K562 (cell line): ENCODE results near the gene C16orf86. TPM values are rescaled to one million over a fixed set of nuclear protein-coding genes. Genes with fewer than 3 reads are reported as not detected.

Experiments used
- CCNT2 ChIP-seq: IDR thresholded peaks from 2 replicates; pipeline ENCODE4 v1.6.1; 2011; ENCODE audit warnings: borderline replicate concordance, low read depth, mild to moderate bottlenecking, moderate library complexity, mixed read lengths, low read length; ENCODE audit not compliant: insufficient read length; ENCODE audit errors: extremely low read depth
- COPS2 ChIP-seq: fragments of 450-650 bp; conservative IDR thresholded peaks from 2 replicates; pipeline ENCODE4 v1.6.1; 2016; ENCODE audit warnings: mild to moderate bottlenecking, moderate library complexity
- ETS1 ChIP-seq: conservative IDR thresholded peaks from 2 replicates; pipeline ENCODE4 v1.6.1; 2011; ENCODE audit warnings: low read depth, mild to moderate bottlenecking, low read length; ENCODE audit not compliant: control insufficient read depth
- ETS2 ChIP-seq: IDR thresholded peaks from 2 replicates; pipeline ENCODE4 v1.6.1; 2016; ENCODE audit warnings: borderline replicate concordance, missing genetic modification characterization, mild to moderate bottlenecking, moderate library complexity, missing compliant biosample characterization; ENCODE audit not compliant: poor library complexity, severe bottlenecking
- GABPB1 ChIP-seq: sonication (generic); formaldehyde crosslinking; IDR thresholded peaks from 2 replicates; pipeline ENCODE4 v1.8.0; 2022; ENCODE audit warnings: mild to moderate bottlenecking, missing genetic modification reagents
- HNRNPUL1 ChIP-seq: fragments of 200-400 bp; formaldehyde crosslinking; IDR thresholded peaks from 2 replicates; pipeline ENCODE4 v1.6.1; 2017; ENCODE audit warnings: low read length
- KLF16 ChIP-seq: IDR thresholded peaks from 2 replicates; pipeline ENCODE4 v1.6.1; 2016; ENCODE audit warnings: antibody characterized with exemption
- POLR2G ChIP-seq: fragments of 200-400 bp; formaldehyde crosslinking; IDR thresholded peaks from 2 replicates; pipeline ENCODE4 v1.6.1; 2017; ENCODE audit warnings: low read depth, mild to moderate bottlenecking, antibody characterized with exemption, low read length, moderate library complexity
- RBBP5 ChIP-seq: fragments of 200-600 bp; sonication (generic); IDR thresholded peaks from 2 replicates; pipeline ENCODE4 v1.6.1; 2012; ENCODE audit warnings: borderline replicate concordance, mild to moderate bottlenecking, low read length, control low read depth, inconsistent platforms; ENCODE audit not compliant: insufficient read depth, poor library complexity, severe bottlenecking
- RBM14 ChIP-seq: fragments of 200-400 bp; formaldehyde crosslinking; IDR thresholded peaks from 2 replicates; pipeline ENCODE4 v1.6.1; 2018; ENCODE audit warnings: low read depth, mild to moderate bottlenecking, low read length, moderate library complexity, borderline replicate concordance; ENCODE audit not compliant: insufficient read depth
- SAFB ChIP-seq: fragments of 200-400 bp; formaldehyde crosslinking; IDR thresholded peaks from 2 replicates; pipeline ENCODE4 v1.6.1; 2017; ENCODE audit warnings: low read depth, low read length, borderline replicate concordance
- SMARCA5 ChIP-seq: fragments of 450-650 bp; IDR thresholded peaks from 2 replicates; pipeline ENCODE4 v1.6.1; 2016
- TARDBP ChIP-seq: fragments of 450-650 bp; IDR thresholded peaks from 2 replicates; pipeline ENCODE4 v1.6.1; 2016
- ZBTB40 ChIP-seq, 2 experiments: fragments of 450-650 bp in 1 of 2; sonication (generic) in 1 of 2; formaldehyde crosslinking in 1 of 2; IDR thresholded peaks; 2 replicates each; pipeline versions ENCODE4 v1.7.1 to v1.9.0; 2016 to 2022; ENCODE audit warnings: inconsistent platforms in 1 of 2, mild to moderate bottlenecking in 1 of 2, missing genetic modification reagents in 1 of 2
- polyA plus RNA-seq, 8 experiments: library from polyadenylated mRNA; depleted of rRNA in 4 of 8; stranded (reverse) in 5 of 8; unstranded in 3 of 8; fragments of >200 nt; fragmentation: Nextera tagmentation in 2 of 8; fragmentation: Illumina TruSeq in 1 of 8; extraction: Ambion mirVana in 2 of 8; extraction: Trizol in 1 of 8; gene quantifications; 2 replicates each; pipeline versions ENCODE4 v1.2.1 to v1.2.3, GENCODE V29; 2011 to 2014; ENCODE audit warnings: inconsistent platforms in 1 of 8, missing spikeins in 1 of 8
- total RNA-seq, 7 experiments: library from RNA; depleted of rRNA in 6 of 7; stranded (reverse); fragments of >200 nt in 6 of 7; fragmentation: Illumina TruSeq in 2 of 7; extraction: Trizol in 2 of 7; gene quantifications; 2 replicates each; pipeline versions ENCODE4 v1.2.1 to v1.2.3, GENCODE V29; 2011 to 2021; ENCODE audit warnings: low replicate concordance in 1 of 7

C16orf86 gene
- total and polyA plus RNA-seq, 9 of the 15 experiments (the other 6 are each of a cell fraction or from before 2014, with no cell fraction given), result 0.13 to 1.2 (median 0.27) TPM; not detected in 3

- TF ChIP-seq ZBTB40 (IDR thresholded peaks at IDR 0.05), result no peak
- no peak for TF ChIP-seq ZBTB40 (CRISPR knock-in tag; IDR thresholded peaks at IDR 0.05)
- no peak for TF ChIP-seq HNRNPUL1
- TF ChIP-seq COPS2, result no peak
- TF ChIP-seq SMARCA5, result no peak
- TF ChIP-seq ETS1, result 0 out of 2 replicates have a peak, but pooled peaks have one; percentile 48
- TF ChIP-seq RBM14, result no peak
- TF ChIP-seq CCNT2, result no peak
- TF ChIP-seq TARDBP, result no peak
- peak; percentile 27 for TF ChIP-seq RBBP5
- TF ChIP-seq POLR2G, result peak; percentile 52
- TF ChIP-seq GABPB1, result no peak
- no peak for TF ChIP-seq KLF16
- TF ChIP-seq ETS2 (tag), result no peak
- TF ChIP-seq SAFB, result peak; percentile 52; the same call in 1 of the 2 replicates
Measured at GRCh38 chr16:67653128-67653788, 13.4 kb upstream of the C16orf86 start (continued).
